A673 (cell line): ENCODE data around the gene NPHP1.
"Not testable (repeated sequence)": the region's sequence is repeated elsewhere in the genome, so short reads cannot be mapped to it uniquely, and the experiment has no call there.

Source experiments
- CTCF ChIP-seq: fragments of 300-800, 200-600 bp; sonication (generic); conservative IDR thresholded peaks from 2 replicates; pipeline ENCODE4 v1.5.1; 2017; ENCODE audit warnings: low read depth, mild to moderate bottlenecking, antibody characterized with exemption, low read length, moderate library complexity, mixed read lengths
- EZH2 ChIP-seq: fragments of 200-600 bp; sonication (generic); IDR thresholded peaks from 2 replicates; pipeline ENCODE4 v1.6.1; 2017; ENCODE audit warnings: borderline replicate concordance, low read depth, mild to moderate bottlenecking, mixed read lengths, antibody characterized with exemption, low read length; ENCODE audit not compliant: poor library complexity, severe bottlenecking

DNA sequence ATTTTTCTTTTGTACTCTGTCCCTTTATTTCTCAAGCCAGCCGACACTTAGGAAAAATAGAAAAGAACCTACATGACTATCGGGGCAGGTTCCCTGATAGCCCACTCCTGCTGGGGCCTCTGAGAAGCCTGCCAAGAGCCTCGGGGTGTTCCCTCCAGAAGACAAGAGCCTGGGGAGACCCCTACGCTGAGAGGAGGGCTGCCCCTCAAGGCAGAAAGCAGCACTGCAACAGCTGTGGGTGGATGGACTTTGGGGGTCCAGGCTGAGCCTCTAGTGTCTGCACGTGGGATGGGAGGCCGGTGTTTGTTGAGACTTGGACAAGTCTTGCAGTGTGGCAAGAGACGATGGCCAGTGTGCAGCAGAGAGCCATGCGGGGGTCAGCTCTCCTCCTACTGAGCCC lies 121.7 kb downstream of the NPHP1 start:
- TF ChIP-seq CTCF, EZH2: not testable (repeated sequence)
